ENCODE results near the gene SLN.

GRCh38 chr11:107706531-107706930, 5.3 kb downstream of the SLN start:
- TF ChIP-seq, protein P1, sequence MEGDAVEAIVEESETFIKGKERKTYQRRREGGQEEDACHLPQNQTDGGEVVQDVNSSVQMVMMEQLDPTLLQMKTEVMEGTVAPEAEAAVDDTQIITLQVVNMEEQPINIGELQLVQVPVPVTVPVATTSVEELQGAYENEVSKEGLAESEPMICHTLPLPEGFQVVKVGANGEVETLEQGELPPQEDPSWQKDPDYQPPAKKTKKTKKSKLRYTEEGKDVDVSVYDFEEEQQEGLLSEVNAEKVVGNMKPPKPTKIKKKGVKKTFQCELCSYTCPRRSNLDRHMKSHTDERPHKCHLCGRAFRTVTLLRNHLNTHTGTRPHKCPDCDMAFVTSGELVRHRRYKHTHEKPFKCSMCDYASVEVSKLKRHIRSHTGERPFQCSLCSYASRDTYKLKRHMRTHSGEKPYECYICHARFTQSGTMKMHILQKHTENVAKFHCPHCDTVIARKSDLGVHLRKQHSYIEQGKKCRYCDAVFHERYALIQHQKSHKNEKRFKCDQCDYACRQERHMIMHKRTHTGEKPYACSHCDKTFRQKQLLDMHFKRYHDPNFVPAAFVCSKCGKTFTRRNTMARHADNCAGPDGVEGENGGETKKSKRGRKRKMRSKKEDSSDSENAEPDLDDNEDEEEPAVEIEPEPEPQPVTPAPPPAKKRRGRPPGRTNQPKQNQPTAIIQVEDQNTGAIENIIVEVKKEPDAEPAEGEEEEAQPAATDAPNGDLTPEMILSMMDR (IDR thresholded peaks at IDR 0.05) = no peak
- no peak for TF ChIP-seq POLR2A (IDR thresholded peaks at IDR 0.05)
